Colonic mucosa (tissue), 4 donors: Measurements from ENCODE around the gene MAP3K7CL. TPM values are rescaled to one million over a fixed set of nuclear protein-coding genes. Genes with fewer than 3 reads are reported as not detected.

Source experiments
- DNase-seq: peaks from one replicate; pipeline ENCODE4 v3.0.0-alpha.2; 2020
- H3K27ac ChIP-seq: fragments of 200-600 bp; one replicate; pipeline ENCODE4 v1.8.0; 2021
- H3K27me3 ChIP-seq: fragments of 200-600 bp; one replicate; pipeline ENCODE4 v1.8.0; 2021
- H3K36me3 ChIP-seq: fragments of 200-600 bp; one replicate; pipeline ENCODE4 v1.8.0; 2021
- H3K4me1 ChIP-seq: fragments of 200-600 bp; one replicate; pipeline ENCODE4 v1.8.0; 2021; ENCODE audit warnings: mild to moderate bottlenecking
- H3K4me3 ChIP-seq: fragments of 200-600 bp; one replicate; pipeline ENCODE4 v1.8.0; 2021
- H3K9ac ChIP-seq, 2 donors: one replicate each; pipeline ENCODE4 v1.7.0; 2013; ENCODE audit warnings: control low read depth in 2 of 2, low read depth in 2 of 2, low read length in 2 of 2
- H3K9me3 ChIP-seq: fragments of 200-600 bp; one replicate; pipeline ENCODE4 v1.8.0; 2021
- intact Hi-C: fragments of 100-400 bp; cut with DNase I; formaldehyde crosslinking; loops from one replicate; pipeline ENCODE4 v1.14.1; 2022
- total RNA-seq, 2 donors: library from RNA; stranded (reverse); fragmentation: NEBNext Ultra II Directional in 1 of 2; extraction: Animal tissue kit (Norgen Biotek cat#: 25700) in 1 of 2; gene quantifications; one replicate each; pipeline ENCODE4 v1.2.1, GENCODE V29; 2021
- TF ChIP-seq, protein P1 (sequence below): fragments of 200-600 bp; IDR thresholded peaks from one replicate; pipeline ENCODE4 v1.8.0; 2022; ENCODE audit warnings: antibody characterized with exemption, mild to moderate bottlenecking
- donor health status: healthy.
- donor health status: DM: no; HTN: no; CAD: no.
- donor health status: DM: no; HTN: no; CAD: no.

Gene MAP3K7CL
- total RNA-seq, 2 donors from 2014 or later = 1.9 to 3.4 TPM

- Histone ChIP-seq H3K9me3 (no peaks in the 10 kb centered on the region), H3K27me3 (no peaks in the 10 kb centered on the region), H3K9ac (peak overlapping the region in 1 of 2 donors; percentile 9), H3K4me3 (no peak overlapping the region), H3K4me1 (no peaks in the 10 kb centered on the region), H3K36me3 (no peaks in the 10 kb centered on the region), H3K27ac (no peak overlapping the region)
- intact Hi-C loops = loop anchor here (2.0 to 5.0 kb wide), 2 partner anchors 71 to 282 kb away; no protein-coding TSS in a partner anchor
- TF ChIP-seq, protein P1, sequence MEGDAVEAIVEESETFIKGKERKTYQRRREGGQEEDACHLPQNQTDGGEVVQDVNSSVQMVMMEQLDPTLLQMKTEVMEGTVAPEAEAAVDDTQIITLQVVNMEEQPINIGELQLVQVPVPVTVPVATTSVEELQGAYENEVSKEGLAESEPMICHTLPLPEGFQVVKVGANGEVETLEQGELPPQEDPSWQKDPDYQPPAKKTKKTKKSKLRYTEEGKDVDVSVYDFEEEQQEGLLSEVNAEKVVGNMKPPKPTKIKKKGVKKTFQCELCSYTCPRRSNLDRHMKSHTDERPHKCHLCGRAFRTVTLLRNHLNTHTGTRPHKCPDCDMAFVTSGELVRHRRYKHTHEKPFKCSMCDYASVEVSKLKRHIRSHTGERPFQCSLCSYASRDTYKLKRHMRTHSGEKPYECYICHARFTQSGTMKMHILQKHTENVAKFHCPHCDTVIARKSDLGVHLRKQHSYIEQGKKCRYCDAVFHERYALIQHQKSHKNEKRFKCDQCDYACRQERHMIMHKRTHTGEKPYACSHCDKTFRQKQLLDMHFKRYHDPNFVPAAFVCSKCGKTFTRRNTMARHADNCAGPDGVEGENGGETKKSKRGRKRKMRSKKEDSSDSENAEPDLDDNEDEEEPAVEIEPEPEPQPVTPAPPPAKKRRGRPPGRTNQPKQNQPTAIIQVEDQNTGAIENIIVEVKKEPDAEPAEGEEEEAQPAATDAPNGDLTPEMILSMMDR = no peak
- DNase-seq = no peak
These were observed 39.4 kb upstream of the MAP3K7CL start for GRCh38 chr21:29091033-29091432.

- TF ChIP-seq, protein P1 = no peak
- no peak overlapping the region for H3K27ac ChIP-seq
- H3K4me3 ChIP-seq = no peak overlapping the region
- H3K4me1 ChIP-seq = no peaks in the 10 kb centered on the region
- H3K36me3 ChIP-seq = no peaks in the 10 kb centered on the region
- H3K27me3 ChIP-seq = no peaks in the 10 kb centered on the region
- intact Hi-C loops = loop anchor here (5.0 kb wide), 1 partner anchor 70 kb away; no protein-coding TSS in a partner anchor
- DNase-seq = no peak
- H3K9me3 ChIP-seq = no peaks in the 10 kb centered on the region
- no peak overlapping the region for H3K9ac ChIP-seq
These were observed 38.1 kb upstream of the MAP3K7CL start for GRCh38 chr21:29092102-29092959.

DNA sequence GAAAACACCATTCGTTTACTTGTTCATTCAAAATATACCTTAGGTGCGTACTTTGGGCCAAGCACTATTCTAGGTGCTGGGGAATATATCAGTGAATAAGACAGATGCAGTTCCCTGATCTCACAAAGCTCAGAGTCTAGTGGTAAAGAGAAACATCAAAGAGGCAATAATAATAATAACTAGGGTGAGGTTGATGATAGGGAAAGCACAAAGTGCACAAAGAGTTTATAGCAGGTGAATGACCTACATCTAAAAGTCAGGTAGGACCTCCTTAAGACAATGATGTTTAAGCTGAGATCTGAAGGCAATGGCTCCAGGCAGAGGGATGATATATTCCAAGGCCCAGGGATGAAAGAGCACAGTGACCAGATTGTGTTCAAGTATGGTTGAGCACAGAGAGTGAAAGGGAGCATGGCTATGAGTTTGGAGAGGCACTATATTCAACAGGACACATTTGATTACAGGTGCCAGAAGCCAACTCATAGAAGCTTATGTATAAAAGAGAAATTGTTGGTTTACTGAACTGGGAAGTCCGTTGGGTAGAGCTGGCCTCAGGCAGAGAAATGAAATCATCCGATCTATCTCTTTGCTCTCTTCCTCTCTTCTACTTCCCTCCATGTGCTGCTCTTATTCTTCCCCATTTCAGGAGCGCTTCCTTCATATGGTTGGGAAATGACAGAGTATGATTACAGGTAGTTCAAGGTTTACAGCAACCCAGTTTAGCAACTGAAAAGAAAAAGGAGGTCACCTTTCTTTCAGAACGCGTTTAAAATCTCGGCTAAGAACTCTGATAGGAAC is 34.0 kb upstream of the MAP3K7CL start:
- intact Hi-C loops = no loop called here
- H3K27ac ChIP-seq = no peak overlapping the region
- no peaks in the 10 kb centered on the region for H3K4me1 ChIP-seq
- H3K27me3 ChIP-seq = no peaks in the 10 kb centered on the region
- no peaks in the 10 kb centered on the region for H3K36me3 ChIP-seq
- TF ChIP-seq, protein P1 = no peak
- H3K9me3 ChIP-seq = no peaks in the 10 kb centered on the region
- no peak overlapping the region for H3K9ac ChIP-seq
- no peak overlapping the region for H3K4me3 ChIP-seq
- no peak for DNase-seq

GRCh38 chr21:29098156-29098555 is 32.3 kb upstream of the MAP3K7CL start:
- intact Hi-C loops = no loop called here
- no peak overlapping the region for H3K27ac ChIP-seq

GRCh38 chr21:29102791-29103257 is 27.6 kb upstream of the MAP3K7CL start:
- Histone ChIP-seq H3K27me3 (no peaks in the 10 kb centered on the region), H3K4me1 (no peaks in the 10 kb centered on the region), H3K9me3 (no peaks in the 10 kb centered on the region), H3K4me3 (no peak overlapping the region), H3K27ac (no peak overlapping the region), H3K36me3 (no peaks in the 10 kb centered on the region), H3K9ac (no peak overlapping the region)
- TF ChIP-seq, protein P1 = no peak
- no peak for DNase-seq
- intact Hi-C loops = no loop called here

More at GRCh38 chr21:29098156-29098555, 32.3 kb upstream of the MAP3K7CL start:
- Histone ChIP-seq H3K4me3 (no peak overlapping the region), H3K9me3 (no peaks in the 10 kb centered on the region), H3K27me3 (no peaks in the 10 kb centered on the region), H3K36me3 (no peaks in the 10 kb centered on the region), H3K9ac (no peak overlapping the region), H3K4me1 (no peaks in the 10 kb centered on the region)
- TF ChIP-seq, protein P1 = no peak
- DNase-seq = no peak
